Esophagus squamous epithelium (tissue), 5 donors: ENCODE results near the gene IQCE. TPM values are rescaled to one million over a fixed set of nuclear protein-coding genes. Genes with fewer than 3 reads are reported as not detected.

ENCODE experiments used
- DNase-seq: peaks from one replicate; lab custom pipeline; 2025; lab: John Stamatoyannopoulos, UW
- H3K27ac ChIP-seq, 4 donors: fragments of 200-600 bp; sonication (generic); one replicate each; pipeline ENCODE4 v1.5.1; 2016 to 2019; ENCODE audit warnings: mild to moderate bottlenecking in 1 of 4
- H3K27me3 ChIP-seq, 4 donors: fragments of 200-600 bp; sonication (generic); 1 replicate in 3 of 4; 2 replicates in 1 of 4; pipeline versions ENCODE4 v1.5.1 to v1.6.0; 2017 to 2021; ENCODE audit warnings: antibody characterized with exemption in 1 of 4
- H3K36me3 ChIP-seq, 3 donors: fragments of 200-600 bp; sonication (generic); one replicate each; pipeline ENCODE4 v1.5.1; 2016 to 2019
- H3K4me1 ChIP-seq, 3 donors: fragments of 200-600 bp; sonication (generic); one replicate each; pipeline ENCODE4 v1.5.1; 2017 to 2019
- H3K4me3 ChIP-seq, 4 donors: fragments of 200-600 bp; sonication (generic); 1 replicate in 3 of 4; 2 replicates in 1 of 4; pipeline ENCODE4 v1.5.1; 2016 to 2019; ENCODE audit warnings: mild to moderate bottlenecking in 2 of 4, moderate library complexity in 1 of 4
- H3K9me3 ChIP-seq, 3 donors: fragments of 200-600 bp; sonication (generic); one replicate each; pipeline ENCODE4 v1.5.1; 2016 to 2019
- POLR2A ChIP-seq, 4 donors: fragments of 450-650 bp; IDR thresholded peaks; one replicate each; pipeline ENCODE4 v1.6.1; 2017; ENCODE audit warnings: antibody characterized with exemption in 4 of 4, mild to moderate bottlenecking in 4 of 4, moderate library complexity in 3 of 4
- WGBS, 2 donors: methylation state at CpG; one replicate each; pipeline ENCODE4 v1.1.5; 2018; 5-methylcytosine and 5-hydroxymethylcytosine counted together
- intact Hi-C: fragments of 100-400 bp; cut with DNase I; formaldehyde crosslinking; loops from one replicate; pipeline ENCODE4 v1.15.0; 2022
- total RNA-seq, 4 donors: library from RNA; depleted of rRNA; stranded (reverse); fragments of >200 nt; gene quantifications; one replicate each; pipeline ENCODE4 v1.1.0, GENCODE V29; 2016
- TF ChIP-seq, protein P1 (sequence below), 6 experiments: fragments of 450-650 bp in 4 of 6; fragments of 200-600 bp in 2 of 6; sonication (generic) in 2 of 6; IDR thresholded peaks; one replicate each; pipeline ENCODE4 v1.5.1; 2016 to 2019; ENCODE audit warnings: antibody characterized with exemption in 6 of 6, mild to moderate bottlenecking in 4 of 6, moderate library complexity in 4 of 6
- donor health status: DM: yes; HTN: yes; CAD: no.

IQCE gene
- 10 to 100 TPM in 1 of 4 donors, 1 to 10 TPM in 3; 4.5 to 10.6 (median 6.3) TPM for total RNA-seq

DNA sequence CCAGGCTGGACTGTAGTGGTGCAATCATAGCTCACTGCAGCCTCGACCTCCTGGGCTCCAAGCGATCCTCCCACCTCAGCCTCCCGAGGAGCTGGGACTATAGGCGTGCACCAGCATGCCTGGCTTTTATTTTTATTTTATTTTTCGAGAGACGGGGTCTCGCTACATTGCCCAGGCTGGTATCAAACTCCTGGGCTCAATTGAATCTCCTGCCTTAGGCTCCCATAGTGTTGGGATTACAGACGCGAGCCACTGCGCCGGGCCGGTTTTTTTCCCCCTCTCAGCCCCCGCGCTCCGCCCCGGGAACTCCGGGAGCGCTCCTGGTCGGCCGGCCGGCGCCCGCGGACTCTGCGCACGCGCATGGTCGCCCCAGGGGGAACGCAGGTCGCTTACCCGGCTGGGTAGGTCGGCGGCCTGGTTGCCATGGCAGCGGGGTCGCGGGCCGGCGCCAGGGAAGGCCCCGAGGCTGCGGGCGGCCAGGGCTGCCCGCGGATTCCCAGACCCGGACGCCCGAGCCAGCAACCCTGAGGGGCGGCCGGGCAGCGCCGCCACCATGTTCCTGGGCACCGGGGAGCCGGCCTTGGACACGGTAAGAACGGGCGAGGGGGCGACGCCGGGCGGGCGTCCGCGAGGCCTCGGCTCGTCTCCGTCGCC is at the start of gene IQCE:
Gene IQCE, plus strand, starts transcription at position 351 of the 654 bp plus-strand sequence. Its CDS starts 203 bp downstream, at position 554.
- Histone ChIP-seq H3K36me3 (no peaks in the 10 kb centered on the region), H3K4me1 (peaks cover 23 to 58% (median 31%) of the 10 kb centered on the region in 3 donors), H3K9me3 (no peaks in the 10 kb centered on the region), H3K27me3 (no peaks in the 10 kb centered on the region), H3K4me3 (peak within 1 kb of the TSS; percentile 59 to 99 (median 90)), H3K27ac (peak within 1 kb of the TSS; percentile 44 to 81 (median 70))
- intact Hi-C loops = no loop called here
- WGBS, 2 donors = 3% methylated on average over 7 to 9 of the region's 66 CpGs
- TF ChIP-seq, protein P1, sequence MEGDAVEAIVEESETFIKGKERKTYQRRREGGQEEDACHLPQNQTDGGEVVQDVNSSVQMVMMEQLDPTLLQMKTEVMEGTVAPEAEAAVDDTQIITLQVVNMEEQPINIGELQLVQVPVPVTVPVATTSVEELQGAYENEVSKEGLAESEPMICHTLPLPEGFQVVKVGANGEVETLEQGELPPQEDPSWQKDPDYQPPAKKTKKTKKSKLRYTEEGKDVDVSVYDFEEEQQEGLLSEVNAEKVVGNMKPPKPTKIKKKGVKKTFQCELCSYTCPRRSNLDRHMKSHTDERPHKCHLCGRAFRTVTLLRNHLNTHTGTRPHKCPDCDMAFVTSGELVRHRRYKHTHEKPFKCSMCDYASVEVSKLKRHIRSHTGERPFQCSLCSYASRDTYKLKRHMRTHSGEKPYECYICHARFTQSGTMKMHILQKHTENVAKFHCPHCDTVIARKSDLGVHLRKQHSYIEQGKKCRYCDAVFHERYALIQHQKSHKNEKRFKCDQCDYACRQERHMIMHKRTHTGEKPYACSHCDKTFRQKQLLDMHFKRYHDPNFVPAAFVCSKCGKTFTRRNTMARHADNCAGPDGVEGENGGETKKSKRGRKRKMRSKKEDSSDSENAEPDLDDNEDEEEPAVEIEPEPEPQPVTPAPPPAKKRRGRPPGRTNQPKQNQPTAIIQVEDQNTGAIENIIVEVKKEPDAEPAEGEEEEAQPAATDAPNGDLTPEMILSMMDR (IDR thresholded peaks at IDR 0.05) = peak in 1 of 6 experiments; percentile 33
- peak in 1 of 4 donors; percentile 25 for TF ChIP-seq POLR2A (IDR thresholded peaks at IDR 0.05)
- no peak for DNase-seq

GRCh38 chr7:2509298-2509906 is 49.4 kb upstream of the IQCE start:
- Histone ChIP-seq H3K27me3 (peaks cover 0 to 94% (median 0%) of the 10 kb centered on the region in 4 donors), H3K4me3 (no peak overlapping the region), H3K9me3 (no peaks in the 10 kb centered on the region), H3K27ac (peak overlapping the region in 2 of 4 donors; percentile 65 to 86), H3K36me3 (no peaks in the 10 kb centered on the region), H3K4me1 (peaks cover 40 to 73% (median 51%) of the 10 kb centered on the region in 3 donors)
- TF ChIP-seq POLR2A (IDR thresholded peaks at IDR 0.05) = no peak
- TF ChIP-seq, protein P1 (IDR thresholded peaks at IDR 0.05) = no peak
- intact Hi-C loops = no loop called here
- WGBS, 2 donors = 64% methylated on average over 3 of the region's 23 CpGs; no CpG with 5 or more reads in 1 of the 2 donors
- no peak for DNase-seq

DNA sequence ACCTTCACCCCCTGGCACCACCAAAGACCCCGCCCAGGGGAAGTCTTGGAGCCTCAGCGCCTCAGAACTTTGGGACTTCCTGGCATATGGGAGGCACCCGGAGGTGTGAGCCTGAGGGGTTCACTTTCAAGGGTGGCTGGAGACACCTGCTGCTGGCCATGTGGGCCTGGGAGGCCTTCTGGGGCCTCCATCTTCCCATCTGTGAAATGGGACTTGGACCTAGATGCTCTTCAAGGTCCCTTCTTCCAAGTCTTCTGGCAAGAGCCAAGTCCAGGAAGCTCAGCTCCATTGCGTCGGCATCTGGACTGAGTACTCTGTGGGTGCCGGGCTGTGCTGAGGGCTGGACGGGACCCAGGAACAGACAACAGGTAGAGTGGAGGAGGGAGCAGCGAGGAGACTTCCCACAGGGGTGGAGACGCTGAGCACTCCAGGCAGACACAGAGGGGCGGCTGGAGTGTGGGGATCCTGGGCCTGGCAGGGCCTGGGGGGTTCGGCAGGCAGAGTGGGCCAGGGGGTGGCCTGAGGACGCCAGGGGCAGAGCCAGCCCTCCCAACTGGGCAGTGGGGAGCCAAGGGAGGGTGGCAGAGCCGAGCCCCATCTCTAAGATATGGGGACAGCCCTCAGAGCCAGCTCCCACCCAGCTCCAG is 48.5 kb upstream of the IQCE start:
- Histone ChIP-seq H3K9me3 (no peaks in the 10 kb centered on the region), H3K4me3 (no peak overlapping the region), H3K4me1 (peaks cover 40 to 64% (median 51%) of the 10 kb centered on the region in 3 donors), H3K27ac (peak overlapping the region in 3 of 4 donors; percentile 64 to 86 (median 69)), H3K36me3 (no peaks in the 10 kb centered on the region), H3K27me3 (peaks cover 0 to 86% (median 0%) of the 10 kb centered on the region in 4 donors)
- TF ChIP-seq POLR2A (IDR thresholded peaks at IDR 0.05) = no peak
- TF ChIP-seq, protein P1 (IDR thresholded peaks at IDR 0.05) = no peak
- DNase-seq = no peak
- intact Hi-C loops = no loop called here
- 83% methylated on average over 1 of the region's 13 CpGs; no CpG with 5 or more reads in 1 of the 2 donors for WGBS, 2 donors

DNA sequence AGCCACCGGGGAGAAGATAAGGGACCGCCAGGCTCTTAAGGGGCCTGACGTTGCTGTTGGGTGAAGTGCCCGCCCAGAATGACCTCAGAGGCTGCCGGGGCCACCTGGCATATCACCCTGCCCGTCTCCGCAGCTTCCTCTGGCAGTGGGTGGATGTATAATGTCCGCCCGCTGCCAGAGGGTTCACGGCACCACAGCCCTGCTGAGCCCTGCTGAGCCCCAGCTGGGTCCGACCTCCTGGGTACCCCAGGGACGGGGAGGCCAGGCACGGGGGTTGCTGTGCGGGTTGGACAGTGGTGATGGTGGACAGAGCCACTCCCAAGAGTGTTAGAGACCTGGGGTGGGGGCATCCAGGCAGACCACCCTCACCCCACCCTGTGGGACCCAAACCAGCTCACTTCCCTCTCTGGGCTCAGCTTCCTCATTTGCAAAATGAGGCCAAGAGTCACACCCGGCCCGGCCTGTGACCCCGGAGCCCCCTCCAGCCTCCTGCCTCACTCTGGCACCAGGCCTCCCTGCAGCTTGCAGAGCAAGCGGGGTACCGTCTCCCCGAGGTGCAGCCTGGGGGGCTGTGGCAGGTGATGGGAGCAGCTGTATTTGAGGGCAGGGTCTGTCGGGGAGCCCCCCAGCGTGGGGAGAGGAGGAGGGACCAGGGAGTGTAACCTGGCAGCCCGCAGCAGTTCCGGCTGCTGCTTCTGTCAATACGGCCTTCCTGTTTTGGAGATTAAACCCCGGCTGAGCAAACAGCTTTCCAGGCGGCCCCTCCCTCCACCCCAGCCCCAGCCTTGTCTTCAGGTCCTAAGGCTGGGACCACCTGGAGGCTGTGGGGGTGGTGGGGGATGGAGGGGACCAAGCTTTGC is 47.6 kb upstream of the IQCE start:
- DNase-seq = no peak
- H3K27me3 ChIP-seq = peaks cover 0 to 78% (median 0%) of the 10 kb centered on the region in 4 donors
- peaks cover 40 to 56% (median 51%) of the 10 kb centered on the region in 3 donors for H3K4me1 ChIP-seq

More for the DNA sequence above, 47.6 kb upstream of the IQCE start:
- intact Hi-C loops = no loop called here
- Histone ChIP-seq H3K36me3 (no peaks in the 10 kb centered on the region), H3K4me3 (peak overlapping the region in 1 of 4 donors; percentile 22), H3K9me3 (no peaks in the 10 kb centered on the region), H3K27ac (peak overlapping the region; percentile 39 to 86 (median 66))
- peak in 1 of 4 donors; percentile 34 for TF ChIP-seq POLR2A (IDR thresholded peaks at IDR 0.05)
- TF ChIP-seq, protein P1 (IDR thresholded peaks at IDR 0.05) = no peak
- 18 to 53% methylated on average over 5 to 9 of the region's 27 CpGs for WGBS, 2 donors
